H1 (cell line): Measurements from ENCODE around the gene TMEM129.

Experiments
- BCL11A ChIP-seq, 2 experiments: IDR thresholded peaks; one replicate each; pipeline ENCODE4 v1.6.1; 2011; ENCODE audit warnings: low read depth in 2 of 2, low read length in 2 of 2, mild to moderate bottlenecking in 2 of 2
- CTCF ChIP-seq, 3 experiments: IDR thresholded peaks; 1 replicate in 2 of 3; 2 replicates in 1 of 3; pipeline versions ENCODE4 v1.5.1 to v1.6.1; 2011; ENCODE audit warnings: low read length in 3 of 3, mild to moderate bottlenecking in 3 of 3, inconsistent platforms in 2 of 3, low read depth in 1 of 3, moderate library complexity in 1 of 3; ENCODE audit not compliant: insufficient read depth in 1 of 3; ENCODE audit errors: control extremely low read depth in 1 of 3
- FOSL1 ChIP-seq: IDR thresholded peaks from 2 replicates; pipeline ENCODE4 v1.6.1; 2011; ENCODE audit warnings: mild to moderate bottlenecking, low read depth, low read length, moderate library complexity; ENCODE audit not compliant: insufficient read depth
- GABPA ChIP-seq: IDR thresholded peaks from 2 replicates; pipeline ENCODE4 v1.6.1; 2011; ENCODE audit warnings: mild to moderate bottlenecking, low read length, moderate library complexity, borderline replicate concordance; ENCODE audit not compliant: insufficient read depth
- JUND ChIP-seq: IDR thresholded peaks from 2 replicates; pipeline ENCODE4 v1.6.1; 2011; ENCODE audit warnings: mild to moderate bottlenecking, improper control_type of control experiment, low read length
- MAX ChIP-seq: IDR thresholded peaks from 2 replicates; pipeline ENCODE4 v1.6.1; 2012; ENCODE audit warnings: inconsistent platforms
- NANOG ChIP-seq: IDR thresholded peaks from 2 replicates; pipeline ENCODE4 v1.6.1; 2011; ENCODE audit warnings: low read length, low read depth, mild to moderate bottlenecking, inconsistent platforms; ENCODE audit not compliant: insufficient read depth, poor library complexity, severe bottlenecking
- PHF8 ChIP-seq: fragments of 200-600 bp; sonication (generic); conservative IDR thresholded peaks from 2 replicates; pipeline ENCODE4 v1.7.1; 2012; ENCODE audit warnings: low read depth, mild to moderate bottlenecking, inconsistent platforms, low read length, moderate library complexity
- POLR2AphosphoS5 ChIP-seq: IDR thresholded peaks from 2 replicates; pipeline ENCODE4 v1.6.1; 2011; ENCODE audit warnings: low read depth, low read length
- POU5F1 ChIP-seq: IDR thresholded peaks from 2 replicates; pipeline ENCODE4 v1.6.1; 2011; ENCODE audit warnings: low read depth, mild to moderate bottlenecking, low read length, moderate library complexity
- SRF ChIP-seq: IDR thresholded peaks from 2 replicates; pipeline ENCODE4 v1.6.1; 2011; ENCODE audit warnings: mild to moderate bottlenecking, low read depth, low read length, moderate library complexity
- TEAD4 ChIP-seq: IDR thresholded peaks from 2 replicates; pipeline ENCODE4 v1.6.1; 2012; ENCODE audit warnings: low read depth, low read length, inconsistent platforms, mixed read lengths

- TF ChIP-seq BCL11A (IDR thresholded peaks at IDR 0.05; ENCODE audit: low read depth in 2 of 2, low read length in 2 of 2) (no peak), JUND (no peak), TEAD4 (no peak), POLR2AphosphoS5 (no peak), CTCF (IDR thresholded peaks at IDR 0.05; ENCODE audit: control extremely low read depth in 1 of 3, insufficient read depth in 1 of 3, low read depth in 1 of 3, low read length in 3 of 3) (no peak), NANOG (no peak), MAX (no peak), SRF (no peak), FOSL1 (no peak), PHF8 (no peak), POU5F1 (no peak), GABPA (no peak)
These were observed 38.3 kb downstream of the TMEM129 start for GRCh38 chr4:1682860-1683259.
